HepG2 (cell line): ENCODE data around the gene FAM131A. TPM values are rescaled to one million over a fixed set of nuclear protein-coding genes. Genes with fewer than 3 reads are reported as not detected.

ENCODE experiments used
- BORCS8-MEF2B ChIP-seq: sonication (generic); formaldehyde crosslinking; IDR thresholded peaks from 2 replicates; pipeline ENCODE4 v1.8.0; 2022; ENCODE audit warnings: mild to moderate bottlenecking, missing genetic modification reagents
- EED ChIP-seq: sonication (generic); formaldehyde crosslinking; IDR thresholded peaks from 2 replicates; pipeline ENCODE4 v1.5.0; 2020; ENCODE audit warnings: mild to moderate bottlenecking, missing genetic modification reagents
- HDAC1 ChIP-seq: sonication (generic); formaldehyde crosslinking; IDR thresholded peaks from 2 replicates; pipeline ENCODE4 v1.5.1; 2020; ENCODE audit warnings: mild to moderate bottlenecking, missing genetic modification reagents
- KLF9 ChIP-seq: IDR thresholded peaks from 2 replicates; pipeline ENCODE4 v1.6.1; 2016; ENCODE audit warnings: low read depth
- MATR3 ChIP-seq: sonication (generic); formaldehyde crosslinking; IDR thresholded peaks from 2 replicates; pipeline ENCODE4 v1.4.0; 2020; ENCODE audit warnings: missing genetic modification reagents
- MAX ChIP-seq: IDR thresholded peaks from 2 replicates; pipeline ENCODE4 v1.6.1; 2012; ENCODE audit warnings: inconsistent platforms
- MAZ ChIP-seq, 2 experiments: sonication (generic) in 1 of 2; formaldehyde crosslinking in 1 of 2; IDR thresholded peaks; 2 replicates each; pipeline versions ENCODE4 v1.5.0 to v1.6.1; 2012 to 2020; ENCODE audit warnings: low read depth in 2 of 2, mild to moderate bottlenecking in 2 of 2, borderline replicate concordance in 1 of 2, improper control_type of control experiment in 1 of 2, low read length in 1 of 2, missing genetic modification reagents in 1 of 2, moderate library complexity in 1 of 2
- MTA3 ChIP-seq: sonication (generic); formaldehyde crosslinking; IDR thresholded peaks from 2 replicates; pipeline ENCODE4 v1.4.0; 2020; ENCODE audit warnings: missing genetic modification reagents
- NFRKB ChIP-seq: fragments of 450-650 bp; IDR thresholded peaks from 2 replicates; pipeline ENCODE4 v1.6.1; 2017
- RARA ChIP-seq: IDR thresholded peaks from 2 replicates; pipeline ENCODE4 v1.6.1; 2016; ENCODE audit warnings: missing genetic modification reagents, missing compliant biosample characterization
- SOX6 ChIP-seq, 2 experiments: fragments of 450-650 bp in 1 of 2; sonication (generic) in 1 of 2; formaldehyde crosslinking in 1 of 2; IDR thresholded peaks; 2 replicates each; pipeline versions ENCODE4 v1.4.0 to v1.6.1; 2017 to 2020; ENCODE audit warnings: antibody characterized with exemption in 1 of 2, mild to moderate bottlenecking in 1 of 2, missing genetic modification reagents in 1 of 2
- SRSF1 ChIP-seq: fragments of 200-400 bp; formaldehyde crosslinking; optimal IDR thresholded peaks from 2 replicates; pipeline ENCODE3; 2017; ENCODE audit warnings: mild to moderate bottlenecking, low read depth, low read length, moderate library complexity
- TFAP4 ChIP-seq: sonication (generic); IDR thresholded peaks from 2 replicates; pipeline ENCODE4 v1.6.1; 2016; ENCODE audit warnings: low read depth, borderline replicate concordance
- UBTF ChIP-seq: sonication (generic); formaldehyde crosslinking; IDR thresholded peaks from 2 replicates; pipeline ENCODE4 v1.4.0; 2020; ENCODE audit warnings: mild to moderate bottlenecking, missing genetic modification reagents
- XBP1 ChIP-seq: sonication (generic); formaldehyde crosslinking; IDR thresholded peaks from 2 replicates; pipeline ENCODE4 v1.5.0; 2020; ENCODE audit warnings: missing genetic modification reagents
- YEATS4 ChIP-seq: sonication (generic); formaldehyde crosslinking; IDR thresholded peaks from 2 replicates; pipeline ENCODE4 v1.4.0; 2020; ENCODE audit warnings: missing genetic modification reagents, borderline replicate concordance
- ZEB1 ChIP-seq: IDR thresholded peaks from 2 replicates; pipeline ENCODE4 v1.6.1; 2012; ENCODE audit warnings: mild to moderate bottlenecking, low read depth, inconsistent platforms; ENCODE audit not compliant: insufficient replicate concordance
- ZFY ChIP-seq: sonication (generic); formaldehyde crosslinking; IDR thresholded peaks from 2 replicates; pipeline ENCODE4 v1.4.0; 2020; ENCODE audit warnings: missing genetic modification reagents
- ZNF143 ChIP-seq: sonication (generic); formaldehyde crosslinking; IDR thresholded peaks from 2 replicates; pipeline ENCODE4 v1.4.0; 2020; ENCODE audit warnings: missing genetic modification reagents
- ZNF235 ChIP-seq: sonication (generic); formaldehyde crosslinking; IDR thresholded peaks from 2 replicates; pipeline ENCODE4 v1.8.1; 2023; ENCODE audit warnings: mild to moderate bottlenecking, missing genetic modification reagents, borderline replicate concordance
- ZNF274 ChIP-seq: sonication (generic); formaldehyde crosslinking; IDR thresholded peaks from 2 replicates; pipeline ENCODE4 v1.5.1; 2020; ENCODE audit warnings: mild to moderate bottlenecking, missing genetic modification reagents
- ZNF451 ChIP-seq: sonication (generic); formaldehyde crosslinking; IDR thresholded peaks from 2 replicates; pipeline ENCODE4 v1.5.0; 2020; ENCODE audit warnings: mild to moderate bottlenecking, missing genetic modification reagents
- ZNF629 ChIP-seq: sonication (generic); formaldehyde crosslinking; conservative IDR thresholded peaks from 2 replicates; pipeline ENCODE4 v1.5.0; 2020; ENCODE audit warnings: missing genetic modification reagents
- polyA plus RNA-seq, 8 experiments: library from polyadenylated mRNA; depleted of rRNA in 3 of 8; stranded (reverse) in 7 of 8; unstranded in 1 of 8; fragments of >200 nt; fragmentation: Illumina TruSeq in 4 of 8; extraction: Trizol in 4 of 8; gene quantifications; 2 replicates each; pipeline versions ENCODE4 v1.2.1 to v1.2.3, GENCODE V29; 2011 to 2016; ENCODE audit warnings: low read depth in 4 of 8, missing spikeins in 1 of 8, mixed read lengths in 1 of 8; ENCODE audit not compliant: insufficient read depth in 1 of 8
- total RNA-seq, 5 experiments: library from RNA; depleted of rRNA; stranded (reverse); fragments of >200 nt; fragmentation: Illumina TruSeq; extraction: Trizol; gene quantifications; 2 replicates each; pipeline ENCODE4 v1.2.3, GENCODE V29; 2016; ENCODE audit warnings: low read depth in 1 of 5
- TF ChIP-seq, protein P1 (sequence below): sonication (generic); formaldehyde crosslinking; IDR thresholded peaks from 2 replicates; pipeline ENCODE4 v1.9.0; 2021; ENCODE audit warnings: missing genetic modification reagents, borderline replicate concordance

The FAM131A gene
- total and polyA plus RNA-seq, 2 of the 13 experiments (the other 11 are each of a cell fraction or from before 2014, with no cell fraction given) = 9.2 to 9.3 TPM

GRCh38 chr3:184336547-184337398 lies 627 bp upstream of the FAM131A start (continued):
- TF ChIP-seq SOX6 (IDR thresholded peaks at IDR 0.05) = no peak
- TF ChIP-seq SOX6 (CRISPR knock-in tag; IDR thresholded peaks at IDR 0.05) = no peak
- peak; percentile 29; the same call in 1 of the 2 replicates for TF ChIP-seq UBTF
- TF ChIP-seq, protein P1, sequence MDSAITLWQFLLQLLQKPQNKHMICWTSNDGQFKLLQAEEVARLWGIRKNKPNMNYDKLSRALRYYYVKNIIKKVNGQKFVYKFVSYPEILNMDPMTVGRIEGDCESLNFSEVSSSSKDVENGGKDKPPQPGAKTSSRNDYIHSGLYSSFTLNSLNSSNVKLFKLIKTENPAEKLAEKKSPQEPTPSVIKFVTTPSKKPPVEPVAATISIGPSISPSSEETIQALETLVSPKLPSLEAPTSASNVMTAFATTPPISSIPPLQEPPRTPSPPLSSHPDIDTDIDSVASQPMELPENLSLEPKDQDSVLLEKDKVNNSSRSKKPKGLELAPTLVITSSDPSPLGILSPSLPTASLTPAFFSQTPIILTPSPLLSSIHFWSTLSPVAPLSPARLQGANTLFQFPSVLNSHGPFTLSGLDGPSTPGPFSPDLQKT (CRISPR knock-in tag) = no peak
- 0 out of 2 replicates have a peak, but pooled peaks have one; percentile 4 for TF ChIP-seq RARA (CRISPR knock-in tag)
- TF ChIP-seq NFRKB = no peak
- no peak for TF ChIP-seq ZNF274 (CRISPR knock-in tag)
- TF ChIP-seq ZNF235 (CRISPR knock-in tag) = no peak
- TF ChIP-seq ZFY (CRISPR knock-in tag) = peak; percentile 83
- no peak for TF ChIP-seq XBP1 (CRISPR knock-in tag)
- TF ChIP-seq MAZ (IDR thresholded peaks at IDR 0.05; ENCODE audit: borderline replicate concordance, low read depth, low read length) = no peak
- no peak for TF ChIP-seq MAZ (CRISPR knock-in tag; IDR thresholded peaks at IDR 0.05; ENCODE audit: low read depth)
- no peak for TF ChIP-seq SRSF1
- no peak for TF ChIP-seq ZNF451 (CRISPR knock-in tag)
- no peak; the same call in 1 of the 2 replicates for TF ChIP-seq MAX
- no peak for TF ChIP-seq MTA3
- TF ChIP-seq EED (CRISPR knock-in tag) = no peak
- TF ChIP-seq BORCS8-MEF2B (CRISPR knock-in tag) = peak; percentile 30; the same call in 1 of the 2 replicates
- TF ChIP-seq MATR3 (CRISPR knock-in tag) = no peak
- no peak for TF ChIP-seq ZEB1
- no peak; the same call in 1 of the 2 replicates for TF ChIP-seq YEATS4 (CRISPR knock-in tag)
- TF ChIP-seq TFAP4 = peak; percentile 52
- peak; percentile 20; the same call in 1 of the 2 replicates for TF ChIP-seq HDAC1 (CRISPR knock-in tag)
- TF ChIP-seq ZNF143 = peak; percentile 89
- TF ChIP-seq KLF9 = no peak
- no peak for TF ChIP-seq ZNF629 (CRISPR knock-in tag)
